Measurements from ENCODE around the gene ITGB4.
"Not testable (repeated sequence)": the region's sequence is repeated elsewhere in the genome, so short reads cannot be mapped to it uniquely, and the experiment has no call there.

ITGB4 gene

GRCh38 chr17:75774991-75775668 is 53.9 kb downstream of the ITGB4 start:
- Mint-ChIP-seq H3K27ac (peak overlapping the region; percentile 2), H3K36me3 (ENCODE audit: low read depth) (peaks cover 36% of the 10 kb centered on the region), H3K27me3 (ENCODE audit: low read depth, poor library complexity) (peaks cover 5% of the 10 kb centered on the region), H3K4me1 (peaks cover 65% of the 10 kb centered on the region), H3K4me3 (peak overlapping the region; percentile 5), H3K9me3 (peaks cover 6% of the 10 kb centered on the region)
- no peak for TF ChIP-seq CTCF (IDR thresholded peaks at IDR 0.05)
- DNase-seq, result no peak

- Mint-ChIP-seq H3K27ac (peak overlapping the region; percentile 26), H3K4me1 (peaks cover 61% of the 10 kb centered on the region), H3K36me3 (ENCODE audit: low read depth) (peaks cover 36% of the 10 kb centered on the region), H3K27me3 (ENCODE audit: low read depth, poor library complexity) (peaks cover 5% of the 10 kb centered on the region), H3K9me3 (peaks cover 6% of the 10 kb centered on the region), H3K4me3 (peak overlapping the region; percentile 94)
- TF ChIP-seq CTCF (IDR thresholded peaks at IDR 0.05), result no peak
- DNase-seq, result no peak
Measured at GRCh38 chr17:75776386-75777295, 55.4 kb downstream of the ITGB4 start.

- DNase-seq, result no peak
- TF ChIP-seq CTCF (IDR thresholded peaks at IDR 0.05), result no peak
- peaks cover 36% of the 10 kb centered on the region for H3K36me3 Mint-ChIP-seq (ENCODE audit: low read depth)
- H3K4me1 Mint-ChIP-seq, result peaks cover 56% of the 10 kb centered on the region
- H3K4me3 Mint-ChIP-seq, result peak overlapping the region; percentile 94
- peaks cover 5% of the 10 kb centered on the region for H3K27me3 Mint-ChIP-seq (ENCODE audit: low read depth, poor library complexity)
- no peak overlapping the region for H3K27ac Mint-ChIP-seq
- peaks cover 6% of the 10 kb centered on the region for H3K9me3 Mint-ChIP-seq
Measured at GRCh38 chr17:75777296-75777922, 56.1 kb downstream of the ITGB4 start.

GRCh38 chr17:75778066-75778860 is 57.0 kb downstream of the ITGB4 start:
- peak overlapping the region; percentile 94 for H3K4me3 Mint-ChIP-seq
- not testable (repeated sequence) for H3K27me3 Mint-ChIP-seq (ENCODE audit: low read depth, poor library complexity); DNase-seq
- peaks cover 53% of the 10 kb centered on the region for H3K4me1 Mint-ChIP-seq
- peak overlapping the region; percentile 92 for H3K27ac Mint-ChIP-seq
- peaks cover 10% of the 10 kb centered on the region for H3K9me3 Mint-ChIP-seq
- peaks cover 36% of the 10 kb centered on the region for H3K36me3 Mint-ChIP-seq (ENCODE audit: low read depth)

- Mint-ChIP-seq H3K9me3 (peaks cover 11% of the 10 kb centered on the region), H3K27me3 (ENCODE audit: low read depth, poor library complexity) (peaks cover 5% of the 10 kb centered on the region), H3K4me3 (peak overlapping the region; percentile 94), H3K4me1 (peaks cover 59% of the 10 kb centered on the region), H3K36me3 (ENCODE audit: low read depth) (peaks cover 36% of the 10 kb centered on the region), H3K27ac (peak overlapping the region; percentile 92)
- peak; percentile 50 for DNase-seq
- TF ChIP-seq CTCF (IDR thresholded peaks at IDR 0.05), result peak; percentile 48
Measured at GRCh38 chr17:75778861-75779249, 57.6 kb downstream of the ITGB4 start.
